Placental epithelial cell (primary cell): ENCODE data around the gene GALNT11. TPM values are rescaled to one million over a fixed set of nuclear protein-coding genes. Genes with fewer than 3 reads are reported as not detected.

Experiments
- small RNA-seq: library from RNA; depleted of rRNA; stranded (forward); fragments of <200 nt; gene quantifications from one replicate; pipeline ENCODE3, GENCODE V24; 2012
- total RNA-seq: library from RNA; depleted of rRNA; stranded (reverse); fragments of >200 nt; gene quantifications from 2 replicates; pipeline ENCODE4 v1.2.3, GENCODE V29; 2012

The GALNT11 gene
- total RNA-seq = 37.1 and 47.9 TPM in 2 replicates

GRCh38 chr7:152025077-152025936, at the start of gene GALNT11:
GALNT11 (plus strand) TSS chr7:152025674; CDS start chr7:152094228, 68,554 bp downstream.

Small RNA genes lying within 50 kb of the gene (small RNA-seq; reads per million reads assigned to genes)
- not detected for gene RF00017

Other genes starting within 250 kb of the GALNT11 start
- gene PRKAG2, start 148.6 kb upstream of the GALNT11 start, total RNA-seq = 6.3 and 16.8 TPM in 2 replicates
- gene GALNTL5, start 69.2 kb upstream of the GALNT11 start, total RNA-seq = not detected in 2 replicates